Measurements from ENCODE around the gene FAM117B.
"Not testable (repeated sequence)": the region's sequence is repeated elsewhere in the genome, so short reads cannot be mapped to it uniquely, and the experiment has no call there.

Gene FAM117B

GRCh38 chr2:202703091-202703490 lies 68.3 kb downstream of the FAM117B start:
- no peak for DNase-seq (ENCODE audit: low read depth, low spot score)

GRCh38 chr2:202704248-202704647 lies 69.5 kb downstream of the FAM117B start:
- DNase-seq (ENCODE audit: low read depth, low spot score), result no peak

- DNase-seq (ENCODE audit: low read depth, low spot score), result no peak
These were observed 70.8 kb downstream of the FAM117B start for GRCh38 chr2:202705446-202706020.

GRCh38 chr2:202714971-202715935 lies 80.5 kb downstream of the FAM117B start:
- DNase-seq (ENCODE audit: low read depth, low spot score), result not testable (repeated sequence)

GRCh38 chr2:202716114-202716718 lies 81.4 kb downstream of the FAM117B start:
- DNase-seq (ENCODE audit: low read depth, low spot score), result no peak

GRCh38 chr2:202716953-202717597 lies 82.3 kb downstream of the FAM117B start:
- DNase-seq (ENCODE audit: low read depth, low spot score), result no peak

- DNase-seq (ENCODE audit: low read depth, low spot score), result no peak
These were observed 83.0 kb downstream of the FAM117B start for GRCh38 chr2:202717598-202718310.

- no peak for DNase-seq (ENCODE audit: low read depth, low spot score)
These were observed 83.8 kb downstream of the FAM117B start for GRCh38 chr2:202718614-202719013.

- DNase-seq (ENCODE audit: low read depth, low spot score), result no peak
These were observed 85.5 kb downstream of the FAM117B start for GRCh38 chr2:202720226-202720625.

GRCh38 chr2:202721621-202722020 lies 86.9 kb downstream of the FAM117B start:
- DNase-seq (ENCODE audit: low read depth, low spot score), result no peak

- no peak for DNase-seq (ENCODE audit: low read depth, low spot score)
These were observed 89.0 kb downstream of the FAM117B start for GRCh38 chr2:202723746-202724145.

- DNase-seq (ENCODE audit: low read depth, low spot score), result no peak
These were observed 91.3 kb downstream of the FAM117B start for GRCh38 chr2:202726070-202726469.

GRCh38 chr2:202736826-202737225 lies 102.1 kb downstream of the FAM117B start:
- DNase-seq (ENCODE audit: low read depth, low spot score), result no peak

GRCh38 chr2:202743613-202744012 lies 108.8 kb downstream of the FAM117B start:
- no peak for DNase-seq (ENCODE audit: low read depth, low spot score)

GRCh38 chr2:202749477-202749876 lies 114.7 kb downstream of the FAM117B start:
- DNase-seq (ENCODE audit: low read depth, low spot score), result no peak

GRCh38 chr2:202750763-202751427 lies 116.1 kb downstream of the FAM117B start:
- no peak for DNase-seq (ENCODE audit: low read depth, low spot score)

- no peak for DNase-seq (ENCODE audit: low read depth, low spot score)
These were observed 117.3 kb downstream of the FAM117B start for GRCh38 chr2:202752071-202752470.

GRCh38 chr2:202754936-202755335 lies 120.2 kb downstream of the FAM117B start:
- DNase-seq (ENCODE audit: low read depth, low spot score), result no peak

- DNase-seq (ENCODE audit: low read depth, low spot score), result no peak
These were observed 121.8 kb downstream of the FAM117B start for GRCh38 chr2:202756598-202756997.

- no peak for DNase-seq (ENCODE audit: low read depth, low spot score)
These were observed 122.6 kb downstream of the FAM117B start for GRCh38 chr2:202757339-202757738.

- DNase-seq (ENCODE audit: low read depth, low spot score), result no peak
These were observed 123.4 kb downstream of the FAM117B start for GRCh38 chr2:202758128-202758527.
